ENCODE results near the gene VPS26C.

The VPS26C gene

DNA sequence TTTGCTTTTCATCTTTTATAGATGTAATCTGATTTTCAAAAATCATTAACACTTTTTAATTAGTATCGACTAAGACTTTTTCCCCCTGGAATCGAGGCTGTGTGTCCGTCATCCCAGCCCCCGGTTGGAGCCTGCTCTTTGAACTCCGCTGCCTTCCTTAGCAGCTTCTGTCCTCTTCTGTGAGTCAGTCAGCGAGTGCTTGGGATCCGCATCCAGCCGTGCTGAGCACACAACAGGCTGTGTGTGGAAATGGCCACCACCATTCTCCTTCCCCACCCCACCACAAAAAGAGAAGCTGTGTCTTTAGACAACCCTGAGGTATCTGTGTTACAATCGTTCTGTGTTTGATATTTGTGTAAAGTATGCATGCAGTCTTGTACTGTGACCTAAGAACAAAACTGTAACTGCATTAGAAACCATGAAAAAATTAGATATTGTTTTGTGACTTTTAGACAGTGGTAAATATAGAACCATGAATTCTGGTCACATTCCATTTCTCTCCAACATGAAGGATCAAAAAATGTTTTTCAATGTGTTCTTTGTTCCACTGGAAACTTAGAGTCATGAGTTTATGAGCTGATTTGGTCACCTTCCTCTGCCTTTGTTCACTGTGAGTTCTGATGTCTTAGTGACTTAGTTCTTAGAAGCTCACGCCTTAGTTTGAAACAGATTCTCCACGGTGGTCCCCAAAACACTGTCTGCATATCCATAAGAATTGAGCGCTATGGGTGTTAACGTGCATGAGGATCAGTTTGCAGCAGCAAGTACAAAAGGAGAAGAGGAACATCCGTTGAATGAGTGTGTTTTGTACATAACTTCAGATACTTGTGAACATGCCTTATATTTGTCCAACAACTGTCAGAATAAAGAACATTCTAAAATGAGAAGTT, 64.7 kb downstream of the VPS26C start:
- no peak for DNase-seq (ENCODE audit: low read depth in 2 of 2)

DNA sequence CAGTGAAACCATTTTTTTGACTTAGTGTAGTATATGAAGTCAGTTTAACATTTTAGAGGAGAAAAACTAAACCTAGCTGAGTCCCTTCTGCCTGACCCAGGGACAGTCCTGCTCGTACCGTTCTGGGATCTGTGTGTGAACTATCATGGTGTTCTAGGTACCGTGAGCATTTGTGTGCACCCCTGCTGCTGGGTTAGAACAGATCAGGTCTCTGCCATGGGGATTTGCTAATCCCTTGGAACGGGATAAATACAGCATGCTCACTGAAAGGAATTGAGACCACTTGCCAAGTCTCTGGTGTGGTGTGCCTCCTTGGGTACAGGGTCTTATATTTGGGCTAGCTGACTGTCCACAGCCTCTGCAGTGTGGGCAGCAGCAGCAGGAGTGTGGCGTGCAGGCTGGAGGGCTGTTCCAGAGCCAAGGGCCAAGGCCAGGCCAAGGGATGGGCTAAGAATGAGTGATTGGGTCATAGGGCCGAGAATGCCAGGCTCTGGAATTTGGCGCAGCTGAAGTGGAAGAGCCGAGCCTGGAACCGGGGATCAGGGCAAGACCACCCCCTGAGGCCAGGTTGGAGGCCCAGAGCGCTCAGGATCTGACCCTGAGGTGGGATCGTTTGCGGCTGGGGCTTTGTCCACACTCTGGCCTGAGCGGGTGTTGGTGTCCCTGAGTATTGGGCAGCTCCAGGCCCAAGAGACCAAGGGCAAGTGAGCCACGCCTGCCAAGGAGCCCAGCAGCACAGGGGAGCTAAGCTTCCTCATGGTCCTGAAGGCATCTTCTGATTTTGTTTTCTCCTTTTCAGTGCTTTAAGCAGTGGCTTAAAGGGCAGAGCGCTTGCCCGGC, 66.3 kb downstream of the VPS26C start:
- DNase-seq (ENCODE audit: low read depth in 2 of 2): no peak

GRCh38 chr21:37199057-37199924, 67.8 kb downstream of the VPS26C start:
- no peak for DNase-seq (ENCODE audit: low read depth in 2 of 2)

- no peak for DNase-seq (ENCODE audit: low read depth in 2 of 2)
Measured at GRCh38 chr21:37197746-37198145, 69.4 kb downstream of the VPS26C start.

DNA sequence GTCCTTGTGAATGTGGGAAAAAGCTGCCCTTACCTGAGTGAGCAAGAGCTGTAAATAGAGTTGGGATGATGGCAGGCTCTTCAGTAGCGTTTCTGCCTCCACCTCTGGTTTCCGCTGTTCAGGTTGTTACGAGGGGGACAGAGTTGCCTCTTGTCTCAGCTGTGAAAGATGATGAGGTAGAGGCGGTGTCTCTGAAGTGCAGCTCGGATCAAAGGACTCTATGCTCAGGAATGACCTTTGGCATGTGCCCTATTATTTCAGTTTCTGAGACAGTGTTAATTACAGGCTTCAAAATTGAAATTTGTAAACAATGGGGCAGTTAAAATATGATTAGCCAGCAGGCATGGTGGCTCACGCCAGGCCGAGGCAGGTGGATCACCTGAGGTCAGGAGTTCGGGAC, 70.3 kb downstream of the VPS26C start:
- DNase-seq (ENCODE audit: low read depth in 2 of 2): no peak

GRCh38 chr21:37195610-37196009, 71.5 kb downstream of the VPS26C start:
- DNase-seq (ENCODE audit: low read depth in 2 of 2): no peak

DNA sequence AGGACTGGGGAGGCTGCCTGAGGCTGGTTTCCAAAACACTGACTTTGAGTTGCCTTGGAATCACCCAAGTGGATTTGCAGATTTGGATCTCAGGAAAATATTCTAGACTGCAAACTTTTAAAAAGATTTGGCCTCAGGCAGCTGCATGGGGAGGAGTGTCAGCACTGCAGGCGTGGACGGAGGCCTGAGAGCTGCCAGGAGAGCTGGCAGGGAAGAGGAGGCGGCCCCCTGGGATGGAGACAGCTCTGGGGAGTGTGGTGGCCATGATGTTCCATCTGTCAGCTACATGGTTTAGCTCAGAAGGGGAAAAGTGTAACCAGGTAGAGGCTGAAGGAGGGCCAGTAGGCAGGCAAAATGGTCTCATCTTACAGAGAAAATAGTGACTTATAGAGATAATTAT, 72.1 kb downstream of the VPS26C start:
- DNase-seq (ENCODE audit: low read depth in 2 of 2): no peak

GRCh38 chr21:37193676-37194075, 73.5 kb downstream of the VPS26C start:
- no peak for DNase-seq (ENCODE audit: low read depth in 2 of 2)

GRCh38 chr21:37193006-37193405, 74.1 kb downstream of the VPS26C start:
- DNase-seq (ENCODE audit: low read depth in 2 of 2): no peak

GRCh38 chr21:37192019-37192418, 75.1 kb downstream of the VPS26C start:
- DNase-seq (ENCODE audit: low read depth in 2 of 2): no peak

DNA sequence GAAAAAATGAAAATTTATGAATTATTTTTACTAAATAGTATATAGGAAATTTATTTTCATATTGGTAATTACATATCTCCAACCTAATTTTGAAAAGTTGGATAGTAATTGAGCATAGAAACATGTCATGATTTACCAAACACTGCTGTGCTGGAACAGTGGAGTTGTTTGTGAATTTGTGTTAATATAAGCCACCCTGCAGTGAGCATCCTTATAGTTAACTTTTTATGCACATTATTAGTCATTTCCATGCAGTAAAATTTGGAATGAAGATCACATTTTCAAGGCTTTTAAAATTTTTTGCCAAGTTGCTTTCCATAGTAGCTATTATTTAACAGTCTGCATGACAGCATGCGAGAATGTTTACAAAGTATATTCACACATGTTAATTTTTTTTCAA, 78.3 kb downstream of the VPS26C start:
- no peak for DNase-seq (ENCODE audit: low read depth in 2 of 2)

DNA sequence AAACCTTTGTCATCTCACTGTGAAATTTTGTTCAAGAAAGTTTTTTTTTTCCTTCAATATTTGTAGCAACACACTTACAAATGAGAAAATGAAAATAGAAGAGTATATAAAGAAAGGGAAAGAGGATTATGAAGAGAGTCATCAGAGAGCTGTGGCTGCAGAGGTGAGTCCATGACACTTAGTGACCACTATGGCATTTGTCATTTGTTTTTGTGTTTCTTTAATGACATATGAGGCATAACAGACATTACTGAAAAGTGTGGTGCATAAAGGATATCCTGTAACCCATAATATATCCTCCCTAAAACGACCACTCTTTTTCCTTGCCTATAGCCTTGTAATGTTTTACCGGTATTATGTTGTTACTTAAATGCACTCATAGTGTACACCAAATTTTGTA, 80.2 kb downstream of the VPS26C start:
- DNase-seq (ENCODE audit: low read depth in 2 of 2): no peak

- DNase-seq (ENCODE audit: low read depth in 2 of 2): no peak
Measured at GRCh38 chr21:37184784-37185593, 82.1 kb downstream of the VPS26C start.

GRCh38 chr21:37183749-37184148, 83.4 kb downstream of the VPS26C start:
- DNase-seq (ENCODE audit: low read depth in 2 of 2): no peak

DNA sequence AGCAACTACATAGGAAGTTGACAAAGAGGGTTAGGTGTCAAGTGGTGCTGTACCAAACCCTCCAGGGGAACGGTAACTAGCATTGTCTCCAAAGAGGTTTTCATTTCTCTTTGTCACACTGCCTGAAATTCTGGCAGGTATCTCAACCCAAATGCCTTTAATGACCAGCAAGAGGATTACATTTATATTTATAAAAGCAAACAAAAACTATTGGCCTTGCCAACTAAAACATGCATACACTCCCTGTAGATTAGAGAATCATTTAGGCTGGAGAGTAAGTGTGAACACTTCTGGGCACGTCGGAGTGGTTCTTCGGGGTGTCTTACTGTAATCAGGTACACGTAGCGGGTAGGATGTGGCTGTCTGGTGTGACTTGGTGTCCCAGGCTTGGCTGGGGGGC, 84.9 kb downstream of the VPS26C start:
- DNase-seq (ENCODE audit: low read depth in 2 of 2): no peak

DNA sequence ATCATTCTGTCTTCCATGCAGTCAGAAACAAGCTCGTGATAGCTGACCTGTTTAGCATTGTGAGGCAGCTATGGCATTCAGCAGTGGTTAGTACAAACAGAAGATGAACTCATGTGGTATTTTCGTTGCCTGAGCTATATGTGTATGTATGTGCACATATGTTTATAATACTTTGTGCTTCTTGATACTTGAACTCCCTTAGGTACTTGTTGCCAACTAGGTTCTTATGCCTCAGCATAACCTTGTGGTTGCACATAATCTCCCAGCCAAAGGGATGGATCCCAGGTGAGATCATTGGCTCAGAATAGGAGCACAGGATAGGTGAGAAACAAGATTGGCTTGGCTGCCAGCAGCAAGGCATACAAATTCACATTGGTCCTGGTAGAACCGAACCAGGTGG, 86.1 kb downstream of the VPS26C start:
- DNase-seq (ENCODE audit: low read depth in 2 of 2): no peak

DNA sequence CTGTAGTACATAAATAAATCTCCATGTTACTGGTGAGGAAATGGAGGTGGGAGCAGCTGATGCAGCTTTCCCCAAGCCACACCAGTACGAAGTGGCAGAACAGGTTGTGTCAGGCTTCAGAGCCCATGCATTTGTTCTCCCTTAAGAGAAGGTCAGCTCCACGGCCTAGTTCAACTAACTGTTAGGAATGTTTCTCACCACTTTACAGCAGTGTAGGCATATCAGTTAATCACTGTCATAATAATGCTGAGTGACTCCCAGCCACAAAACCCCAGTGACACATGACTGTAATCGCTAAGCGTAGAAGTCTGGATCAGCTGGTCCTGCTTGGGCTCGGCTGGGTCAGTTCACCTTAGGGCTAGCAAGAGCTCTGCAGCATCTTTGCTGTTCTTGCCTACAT, 90.4 kb downstream of the VPS26C start:
- no peak for DNase-seq (ENCODE audit: low read depth in 2 of 2)

Measured in stimulated activated CD8-positive, alpha-beta memory T cell treated with anti-CD3 and anti-CD28 coated beads, Interleukin-2, amount 100 ng/mL, for 48 hours (primary cell).